Gastrocnemius medialis (tissue), 4 donors: ENCODE data around the gene ADRM1.

Experiments used
- CTCF ChIP-seq, 5 experiments: fragments of 450-650 bp in 3 of 5; fragments of 200-600 bp in 2 of 5; sonication (generic) in 2 of 5; IDR thresholded peaks in 4 of 5; conservative IDR thresholded peaks in 1 of 5; 1 replicate in 4 of 5; 2 replicates in 1 of 5; pipeline ENCODE4 v1.5.1; 2016 to 2019; ENCODE audit warnings: antibody characterized with exemption in 5 of 5, mild to moderate bottlenecking in 3 of 5, moderate library complexity in 3 of 5
- POLR2A ChIP-seq, 2 donors: fragments of 450-650 bp; IDR thresholded peaks; one replicate each; pipeline ENCODE4 v1.6.1; 2017; ENCODE audit warnings: antibody characterized with exemption in 2 of 2, mild to moderate bottlenecking in 2 of 2, moderate library complexity in 2 of 2

DNA sequence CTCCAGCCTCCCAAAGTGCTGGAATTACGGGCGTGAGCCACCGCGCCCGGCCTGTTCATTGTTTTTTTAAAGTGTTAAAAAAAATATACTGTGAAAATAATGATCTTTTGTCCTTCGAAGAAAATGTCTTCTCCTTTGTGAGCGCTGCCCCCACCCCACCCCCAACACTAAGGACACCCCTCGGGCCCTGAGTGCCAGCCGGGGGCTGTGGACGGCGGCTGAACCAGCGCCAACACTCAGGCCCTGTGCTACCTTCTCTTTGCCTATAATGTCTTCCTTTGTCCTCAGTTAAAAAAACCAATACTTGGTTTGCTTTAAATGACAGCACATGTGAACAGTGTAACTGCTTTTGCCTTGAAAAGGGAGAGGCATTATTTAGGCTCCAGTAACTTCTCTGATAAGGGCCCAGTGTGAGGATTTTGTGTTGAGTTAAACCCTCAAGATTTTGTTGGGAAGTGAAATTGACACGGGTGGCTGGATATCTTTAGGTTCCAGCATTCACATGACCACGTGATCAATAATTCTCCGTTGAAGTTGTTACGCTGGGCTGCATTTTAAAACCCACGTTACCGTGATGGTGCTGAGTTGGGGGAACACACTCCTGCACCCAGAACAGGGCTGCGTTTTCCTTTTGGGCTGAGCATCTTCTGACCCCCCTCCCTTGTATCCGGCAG is 9.5 kb upstream of the ADRM1 start:
- TF ChIP-seq CTCF (IDR thresholded peaks at IDR 0.05 in 4 of 5, conservative IDR thresholded peaks at IDR 0.05 in 1 of 5), result no peak
- TF ChIP-seq POLR2A (IDR thresholded peaks at IDR 0.05), result no peak
